Hepatocyte (in vitro differentiated cells): ENCODE measurements around the gene IL22RA1.

ENCODE experiments used
- EZH2 ChIP-seq: fragments of 200-600 bp; sonication (generic); IDR thresholded peaks from 2 replicates; pipeline ENCODE4 v1.6.1; 2016; ENCODE audit warnings: antibody characterized with exemption, mild to moderate bottlenecking, borderline replicate concordance
- EZH2phosphoT487 ChIP-seq: fragments of 200-600 bp; sonication (generic); IDR thresholded peaks from one replicate; pipeline ENCODE4 v1.6.1; 2018; ENCODE audit warnings: antibody characterized with exemption, mild to moderate bottlenecking, low read depth, moderate library complexity; ENCODE audit not compliant: unreplicated experiment, severe bottlenecking
- TF ChIP-seq, protein P1 (sequence below): fragments of 200-600 bp; sonication (generic); IDR thresholded peaks from 2 replicates; pipeline ENCODE4 v1.5.1; 2016; ENCODE audit warnings: antibody characterized with exemption, mild to moderate bottlenecking; ENCODE audit not compliant: poor library complexity

DNA sequence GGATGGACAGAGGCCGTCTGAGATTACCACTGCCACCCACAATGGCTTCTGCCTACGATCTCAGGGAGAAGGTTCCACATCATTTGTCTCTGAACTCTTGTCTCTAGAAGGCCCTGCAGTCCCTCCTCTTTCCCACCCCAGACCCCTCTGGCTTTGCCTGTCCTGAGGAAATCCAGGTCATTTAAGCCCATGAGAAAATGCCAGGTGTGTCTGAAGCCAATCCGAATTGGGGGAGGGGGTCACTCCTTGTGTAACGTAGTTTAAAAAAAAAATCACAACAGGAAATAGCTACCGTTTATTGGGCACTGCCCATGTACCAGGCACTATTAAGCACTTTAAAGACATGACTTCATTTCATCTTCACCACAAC is 23.5 kb downstream of the IL22RA1 start:
- TF ChIP-seq, protein P1, sequence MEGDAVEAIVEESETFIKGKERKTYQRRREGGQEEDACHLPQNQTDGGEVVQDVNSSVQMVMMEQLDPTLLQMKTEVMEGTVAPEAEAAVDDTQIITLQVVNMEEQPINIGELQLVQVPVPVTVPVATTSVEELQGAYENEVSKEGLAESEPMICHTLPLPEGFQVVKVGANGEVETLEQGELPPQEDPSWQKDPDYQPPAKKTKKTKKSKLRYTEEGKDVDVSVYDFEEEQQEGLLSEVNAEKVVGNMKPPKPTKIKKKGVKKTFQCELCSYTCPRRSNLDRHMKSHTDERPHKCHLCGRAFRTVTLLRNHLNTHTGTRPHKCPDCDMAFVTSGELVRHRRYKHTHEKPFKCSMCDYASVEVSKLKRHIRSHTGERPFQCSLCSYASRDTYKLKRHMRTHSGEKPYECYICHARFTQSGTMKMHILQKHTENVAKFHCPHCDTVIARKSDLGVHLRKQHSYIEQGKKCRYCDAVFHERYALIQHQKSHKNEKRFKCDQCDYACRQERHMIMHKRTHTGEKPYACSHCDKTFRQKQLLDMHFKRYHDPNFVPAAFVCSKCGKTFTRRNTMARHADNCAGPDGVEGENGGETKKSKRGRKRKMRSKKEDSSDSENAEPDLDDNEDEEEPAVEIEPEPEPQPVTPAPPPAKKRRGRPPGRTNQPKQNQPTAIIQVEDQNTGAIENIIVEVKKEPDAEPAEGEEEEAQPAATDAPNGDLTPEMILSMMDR = no peak
- TF ChIP-seq EZH2phosphoT487 (no peak), EZH2 (no peak)
